HS-5 (cell line): ENCODE results near the gene LUC7L3.
A peak's percentile ranks its signal among the peaks of the same experiment; 100 is the strongest.
"Not testable (repeated sequence)": the region's sequence is repeated elsewhere in the genome, so short reads cannot be mapped to it uniquely, and the experiment has no call there.

Experiments used
- DNase-seq: peaks from one replicate; pipeline ENCODE4 v3.0.0-alpha.2; 2012; ENCODE audit warnings: low read depth

LUC7L3 gene

GRCh38 chr17:50686494-50687199, 32.8 kb upstream of the LUC7L3 start:
- no peak for DNase-seq

GRCh38 chr17:50687200-50688066, 32.0 kb upstream of the LUC7L3 start:
- DNase-seq: no peak

- no peak for DNase-seq
Measured at GRCh38 chr17:50688245-50688644, 31.2 kb upstream of the LUC7L3 start.

GRCh38 chr17:50689251-50689650, 30.2 kb upstream of the LUC7L3 start:
- no peak for DNase-seq

- no peak for DNase-seq
Measured at GRCh38 chr17:50689956-50690886, 29.2 kb upstream of the LUC7L3 start.

GRCh38 chr17:50690887-50691549, 28.4 kb upstream of the LUC7L3 start:
- DNase-seq: no peak

- DNase-seq: no peak
Measured at GRCh38 chr17:50691550-50692447, 27.6 kb upstream of the LUC7L3 start.

- DNase-seq: no peak
Measured at GRCh38 chr17:50692448-50693035, 26.9 kb upstream of the LUC7L3 start.

GRCh38 chr17:50693036-50693682, 26.2 kb upstream of the LUC7L3 start:
- no peak for DNase-seq

GRCh38 chr17:50696365-50696879, 23.0 kb upstream of the LUC7L3 start:
- no peak for DNase-seq

GRCh38 chr17:50697062-50697461, 22.3 kb upstream of the LUC7L3 start:
- no peak for DNase-seq

- no peak for DNase-seq
Measured at GRCh38 chr17:50697663-50698272, 21.6 kb upstream of the LUC7L3 start.

GRCh38 chr17:50699410-50699809, 20.0 kb upstream of the LUC7L3 start:
- DNase-seq: no peak

- DNase-seq: no peak
Measured at GRCh38 chr17:50703162-50703561, 16.2 kb upstream of the LUC7L3 start.

GRCh38 chr17:50707289-50708049, 11.9 kb upstream of the LUC7L3 start, which contains the start of gene ANKRD40:
ANKRD40 (minus strand) TSS chr17:50707914; CDS start chr17:50707654, 260 bp downstream.
- DNase-seq: peak; percentile 81

- DNase-seq: no peak
Measured at GRCh38 chr17:50708050-50709000, 11.1 kb upstream of the LUC7L3 start.

- DNase-seq: not testable (repeated sequence)
Measured at GRCh38 chr17:50709053-50709452, 10.3 kb upstream of the LUC7L3 start.
